ENCODE results near the gene EDN2.

EDN2 gene

DNA sequence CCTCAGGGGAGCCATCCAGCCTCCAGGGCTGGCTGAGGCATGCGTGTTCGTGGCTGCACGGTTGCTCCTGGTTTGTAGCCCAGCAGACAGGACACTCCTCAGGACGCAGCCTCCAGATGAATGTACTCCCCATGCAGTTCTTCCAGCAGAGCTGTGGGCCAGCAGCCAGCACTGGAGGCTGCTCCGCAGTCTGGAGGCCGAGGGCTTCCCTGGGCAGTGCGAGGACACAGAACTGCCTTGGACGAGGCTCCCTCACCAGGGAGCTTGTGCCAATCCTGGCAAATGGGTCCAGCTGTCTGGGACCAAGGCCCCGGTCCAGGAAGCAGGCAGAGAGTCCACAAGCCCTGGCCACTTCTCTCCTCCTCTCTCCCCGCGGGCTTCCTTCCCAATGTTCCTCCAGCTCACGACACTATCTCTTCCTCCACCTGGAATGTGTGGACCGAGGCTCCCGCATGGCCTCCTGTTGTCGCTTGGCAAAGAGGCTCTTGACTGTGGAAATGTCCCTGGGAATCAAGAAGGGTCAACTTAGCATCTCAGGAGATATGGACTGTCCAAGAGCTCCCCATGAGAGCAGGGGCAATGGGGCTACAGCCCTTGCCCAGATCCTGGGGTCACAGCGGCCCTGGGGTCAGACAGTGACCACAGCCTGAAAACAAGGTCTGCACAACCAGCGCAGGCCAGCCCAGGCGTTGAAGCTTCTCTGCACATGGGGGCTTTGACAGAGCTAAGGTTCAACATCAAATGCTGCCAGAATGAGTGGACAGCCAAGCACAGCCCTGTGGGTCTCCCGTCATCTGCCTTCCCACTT, 5.3 kb downstream of the EDN2 start:
- TF ChIP-seq, protein P1, sequence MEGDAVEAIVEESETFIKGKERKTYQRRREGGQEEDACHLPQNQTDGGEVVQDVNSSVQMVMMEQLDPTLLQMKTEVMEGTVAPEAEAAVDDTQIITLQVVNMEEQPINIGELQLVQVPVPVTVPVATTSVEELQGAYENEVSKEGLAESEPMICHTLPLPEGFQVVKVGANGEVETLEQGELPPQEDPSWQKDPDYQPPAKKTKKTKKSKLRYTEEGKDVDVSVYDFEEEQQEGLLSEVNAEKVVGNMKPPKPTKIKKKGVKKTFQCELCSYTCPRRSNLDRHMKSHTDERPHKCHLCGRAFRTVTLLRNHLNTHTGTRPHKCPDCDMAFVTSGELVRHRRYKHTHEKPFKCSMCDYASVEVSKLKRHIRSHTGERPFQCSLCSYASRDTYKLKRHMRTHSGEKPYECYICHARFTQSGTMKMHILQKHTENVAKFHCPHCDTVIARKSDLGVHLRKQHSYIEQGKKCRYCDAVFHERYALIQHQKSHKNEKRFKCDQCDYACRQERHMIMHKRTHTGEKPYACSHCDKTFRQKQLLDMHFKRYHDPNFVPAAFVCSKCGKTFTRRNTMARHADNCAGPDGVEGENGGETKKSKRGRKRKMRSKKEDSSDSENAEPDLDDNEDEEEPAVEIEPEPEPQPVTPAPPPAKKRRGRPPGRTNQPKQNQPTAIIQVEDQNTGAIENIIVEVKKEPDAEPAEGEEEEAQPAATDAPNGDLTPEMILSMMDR (IDR thresholded peaks at IDR 0.05; ENCODE audit: borderline replicate concordance, insufficient read depth, low read depth, low read length) = no peak
- no peak overlapping the region for H3K4me3 ChIP-seq (ENCODE audit: low read depth, low read length)

DNA sequence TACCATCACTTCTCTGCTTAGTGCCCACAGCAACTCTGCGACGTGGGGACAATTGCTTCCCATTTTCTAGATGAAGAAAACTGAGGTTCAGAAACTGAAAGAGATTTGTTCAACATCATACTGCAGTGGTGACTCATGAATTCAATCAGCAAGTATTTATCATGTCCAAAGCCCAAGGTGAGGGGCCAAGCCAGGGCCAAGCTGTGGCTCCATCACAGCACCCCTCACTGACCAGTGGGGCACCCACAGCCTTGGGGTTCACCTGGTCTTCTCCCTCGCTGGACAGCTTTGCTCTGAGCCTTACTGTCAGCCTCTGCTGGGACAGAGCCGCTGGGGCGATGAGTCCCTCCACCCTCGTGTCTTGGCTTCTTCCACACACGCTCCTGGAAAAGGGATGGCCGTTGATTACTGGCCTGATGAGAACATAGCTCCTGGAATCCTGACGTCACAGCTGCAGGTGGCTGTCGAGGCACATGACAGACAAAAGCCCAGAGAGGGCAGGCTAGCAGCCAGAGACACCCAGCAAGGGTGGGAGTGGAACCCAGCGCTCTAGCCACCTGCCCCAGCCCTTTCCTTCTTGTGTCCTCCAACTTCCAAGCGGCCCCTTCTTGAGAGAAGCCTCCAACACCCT, 6.2 kb downstream of the EDN2 start:
- no peak overlapping the region for H3K4me3 ChIP-seq (ENCODE audit: low read depth, low read length)
- TF ChIP-seq, protein P1 (IDR thresholded peaks at IDR 0.05; ENCODE audit: borderline replicate concordance, insufficient read depth, low read depth, low read length) = no peak

DNA sequence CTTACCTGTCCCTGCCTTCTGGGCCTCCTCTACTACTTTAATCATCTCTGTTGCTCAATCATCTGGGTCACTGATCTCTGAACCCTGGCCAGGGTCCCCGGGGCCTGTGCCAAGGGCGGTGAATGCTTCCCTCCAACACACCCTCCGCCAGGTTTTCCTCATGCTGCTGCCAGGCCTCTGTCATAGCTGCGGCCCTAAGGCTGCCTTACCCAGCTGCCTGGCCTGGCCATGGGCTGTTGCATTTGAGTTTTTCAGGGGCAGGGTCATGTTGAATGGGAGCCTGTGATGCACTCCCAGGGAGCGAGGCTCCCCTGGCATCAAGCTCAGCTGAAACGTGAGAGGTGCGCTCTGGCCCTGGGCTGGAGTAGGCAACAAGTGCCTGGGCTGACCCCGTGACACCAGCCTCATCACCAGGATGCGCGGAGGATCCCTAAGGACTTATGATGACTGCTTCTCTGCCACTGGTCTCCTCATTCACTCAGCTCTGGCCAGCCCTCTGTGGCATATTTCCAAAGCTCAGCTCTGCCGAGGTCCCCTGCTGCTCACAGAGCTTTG, 7.6 kb downstream of the EDN2 start:
- TF ChIP-seq, protein P1 (IDR thresholded peaks at IDR 0.05; ENCODE audit: borderline replicate concordance, insufficient read depth, low read depth, low read length) = no peak
- no peak overlapping the region for H3K4me3 ChIP-seq (ENCODE audit: low read depth, low read length)

DNA sequence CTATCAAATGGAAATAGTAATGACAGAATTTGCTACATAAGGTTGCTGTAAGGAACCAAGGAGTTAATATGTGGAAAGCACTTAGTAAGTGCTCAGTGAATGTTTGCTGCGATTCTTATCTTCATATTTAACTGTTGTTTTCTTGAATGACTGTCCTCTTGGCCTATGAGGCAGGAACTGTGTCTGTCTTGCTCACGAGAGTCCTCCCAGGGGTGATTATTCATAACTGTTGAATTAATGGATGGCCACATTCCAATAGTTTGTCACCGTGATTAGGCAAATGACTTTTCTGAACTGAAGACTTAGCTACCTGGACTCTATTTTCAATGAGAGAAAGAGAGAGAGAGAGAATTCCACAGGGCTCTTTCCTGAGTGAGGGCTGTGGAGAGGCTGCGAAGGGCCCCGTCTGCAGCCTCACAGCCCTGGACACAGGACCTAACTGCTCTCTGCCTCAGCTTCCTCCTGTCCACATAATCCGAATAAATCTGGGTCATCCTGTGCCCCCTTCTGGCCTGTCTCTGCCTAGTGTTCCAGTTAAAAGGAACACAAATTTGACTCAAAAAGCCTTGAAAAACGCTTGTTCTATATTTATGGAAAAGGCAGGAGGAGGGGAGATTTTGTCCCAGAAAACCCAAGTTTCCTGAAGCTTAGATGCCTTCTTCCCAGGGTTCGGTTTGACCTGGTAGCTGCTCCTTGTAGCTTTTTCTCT, 8.5 kb downstream of the EDN2 start:
- TF ChIP-seq, protein P1 (IDR thresholded peaks at IDR 0.05; ENCODE audit: borderline replicate concordance, insufficient read depth, low read depth, low read length) = no peak
- H3K4me3 ChIP-seq (ENCODE audit: low read depth, low read length) = no peak overlapping the region

DNA sequence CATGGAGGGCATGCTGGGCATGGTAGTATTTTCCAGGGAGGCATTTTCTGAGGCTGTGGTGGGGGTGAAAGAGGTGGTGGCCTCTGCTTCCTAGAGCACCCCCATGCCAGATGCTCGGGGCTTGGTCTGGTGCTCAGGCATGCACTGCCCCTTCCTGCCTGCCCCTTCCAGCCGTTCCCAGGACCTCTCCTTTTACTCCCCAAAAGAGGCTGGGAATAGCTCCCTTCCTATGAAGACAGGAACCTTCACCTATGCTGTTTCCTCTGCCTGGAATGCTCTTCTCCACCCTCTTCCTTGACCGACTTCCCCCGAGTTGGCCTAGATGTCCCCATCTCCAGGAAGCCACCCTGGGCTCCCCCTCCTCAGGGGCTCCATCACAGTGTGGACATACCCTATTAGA, 9.1 kb downstream of the EDN2 start:
- H3K4me3 ChIP-seq (ENCODE audit: low read depth, low read length) = no peak overlapping the region
- TF ChIP-seq, protein P1 (IDR thresholded peaks at IDR 0.05; ENCODE audit: borderline replicate concordance, insufficient read depth, low read depth, low read length) = no peak

DNA sequence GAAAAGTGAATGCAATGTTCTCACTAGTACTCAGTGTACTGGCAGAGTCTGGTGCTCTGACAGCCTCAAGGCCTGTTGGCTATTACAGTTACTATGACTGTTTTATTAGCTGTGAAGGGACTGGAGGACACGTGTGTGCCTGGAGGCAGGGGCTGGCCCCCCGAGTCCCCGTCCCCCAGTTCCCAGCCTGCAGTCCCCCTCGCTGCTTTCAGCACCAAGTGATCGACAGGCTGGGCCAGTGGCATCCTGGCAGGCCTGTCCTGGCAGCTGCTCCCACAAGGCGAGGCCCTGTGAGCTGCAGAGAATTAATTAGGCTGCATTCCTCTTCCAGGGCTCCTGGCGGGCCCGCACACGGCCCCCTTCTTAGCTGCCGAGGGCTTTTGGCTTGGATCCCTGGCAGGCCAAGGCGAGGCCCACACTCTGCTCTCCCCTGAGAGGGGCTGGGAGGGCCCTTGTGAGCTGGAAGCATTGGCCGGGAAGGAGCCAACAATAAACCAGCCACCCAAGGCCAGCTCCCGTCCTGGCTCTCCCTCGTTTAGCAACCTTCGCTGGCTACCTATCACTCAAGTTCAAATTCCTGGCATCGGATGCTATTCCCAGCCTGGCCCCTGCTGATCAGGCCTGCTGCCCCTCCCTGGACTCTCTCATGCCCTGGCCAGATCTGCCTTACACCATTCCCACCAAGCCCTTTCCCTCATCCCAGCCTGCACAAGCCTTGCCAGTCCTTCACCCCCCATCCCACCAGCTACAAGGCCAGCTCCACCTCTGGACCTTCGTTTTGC, 9.8 kb downstream of the EDN2 start:
- no peak overlapping the region for H3K4me3 ChIP-seq (ENCODE audit: low read depth, low read length)

More for the DNA sequence above, 9.8 kb downstream of the EDN2 start:
- TF ChIP-seq, protein P1 (IDR thresholded peaks at IDR 0.05; ENCODE audit: borderline replicate concordance, insufficient read depth, low read depth, low read length) = no peak
